ELR (cell line): Measurements from ENCODE around the gene RNASE8.

Source experiments
- DNase-seq: peaks from one replicate; pipeline ENCODE4 v3.0.0-alpha.2; 2015; ENCODE audit warnings: low read depth

RNASE8 gene

GRCh38 chr14:21053184-21054122 lies 4.2 kb upstream of the RNASE8 start:
- no peak for DNase-seq

- DNase-seq, result no peak
These were observed 3.4 kb upstream of the RNASE8 start for GRCh38 chr14:21054123-21054767.

DNA sequence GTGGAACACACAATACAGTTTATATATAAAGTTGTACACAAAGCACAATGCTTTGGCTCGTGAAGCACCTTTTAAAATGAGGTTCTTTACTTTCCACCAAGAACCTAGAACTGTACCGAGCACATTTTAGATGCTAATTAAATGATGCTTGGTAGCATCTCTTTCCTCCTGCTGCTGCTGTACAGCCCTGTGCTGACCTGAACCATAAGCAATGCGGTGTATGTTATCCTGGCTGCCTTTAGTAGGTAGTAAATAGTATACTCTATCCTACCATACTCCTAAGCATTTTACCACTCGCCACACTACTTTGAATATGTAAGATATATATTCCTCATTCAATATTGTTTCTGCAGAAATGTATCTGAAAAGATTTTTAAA lies 2.9 kb upstream of the RNASE8 start:
- DNase-seq, result no peak

- DNase-seq, result no peak
These were observed 2.0 kb upstream of the RNASE8 start for GRCh38 chr14:21055432-21056117.

DNA sequence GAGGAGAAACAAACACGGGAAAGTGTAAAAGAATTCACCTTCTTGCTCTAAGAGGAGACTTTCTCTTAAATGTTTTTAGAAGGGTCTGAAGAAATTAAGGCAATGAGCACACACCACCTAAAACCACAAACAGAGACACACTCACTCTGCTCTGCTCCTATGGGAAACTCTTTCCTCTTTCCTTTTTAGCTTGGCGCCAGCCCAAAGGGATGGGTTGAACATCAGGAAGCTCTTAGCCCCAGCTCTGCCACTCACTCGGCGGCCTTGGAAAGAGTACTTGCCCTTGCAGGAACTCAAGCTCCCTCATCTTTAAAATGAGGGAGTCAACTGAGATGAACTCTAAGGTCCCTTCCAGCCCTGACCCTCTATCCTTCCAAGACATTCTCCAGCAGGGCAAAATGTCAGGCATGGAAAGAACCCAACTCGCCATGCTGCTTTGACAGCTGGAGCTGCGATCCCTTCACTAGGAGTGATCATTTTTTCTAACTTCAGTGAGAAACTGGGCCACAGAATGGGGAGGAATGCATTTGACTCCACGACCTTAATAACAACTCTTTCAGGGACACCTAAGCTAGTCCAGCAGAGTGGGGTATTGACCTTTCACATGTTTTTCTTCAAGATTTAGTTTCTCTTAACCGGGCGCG lies 980 bp upstream of the RNASE8 start:
- DNase-seq, result peak; percentile 23

GRCh38 chr14:21058903-21059302 lies 1.3 kb downstream of the RNASE8 start:
- DNase-seq, result no peak

GRCh38 chr14:21059842-21060613 lies 2.4 kb downstream of the RNASE8 start:
- peak; percentile 11 for DNase-seq

DNA sequence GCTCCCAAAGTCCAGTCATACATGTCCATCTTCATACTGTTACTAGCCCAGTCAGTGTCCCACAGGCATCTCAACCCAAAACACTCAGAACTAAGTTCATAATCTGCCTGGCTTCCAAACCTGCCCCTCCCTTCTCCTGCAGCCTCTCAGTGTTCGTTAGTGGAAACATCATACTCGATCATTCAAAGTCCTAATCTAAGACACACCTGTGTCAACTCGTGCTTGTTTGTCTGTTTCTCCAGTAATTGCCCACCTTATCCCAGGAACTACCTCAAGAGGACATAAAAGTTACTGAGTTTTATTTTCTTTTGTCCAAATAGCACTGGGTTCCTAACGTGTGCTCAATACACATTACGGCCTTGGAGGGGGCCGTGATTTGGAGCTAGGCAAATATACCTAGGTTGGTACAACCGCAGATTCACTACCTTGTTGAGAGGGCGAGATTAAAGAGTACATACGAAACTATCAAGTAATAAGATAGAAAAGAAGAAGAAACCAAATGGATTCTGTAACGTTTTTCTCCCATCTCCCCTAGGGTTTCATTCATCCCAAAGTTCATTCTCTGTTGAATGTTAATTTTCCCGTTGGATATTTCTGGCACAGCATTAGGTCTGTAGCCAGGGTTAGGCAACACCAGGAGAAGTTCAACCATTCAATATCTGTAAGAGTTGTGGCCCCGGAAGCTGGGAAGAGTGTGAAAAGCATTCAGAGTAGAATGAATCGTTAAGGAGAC lies 3.2 kb downstream of the RNASE8 start:
- no peak for DNase-seq

DNA sequence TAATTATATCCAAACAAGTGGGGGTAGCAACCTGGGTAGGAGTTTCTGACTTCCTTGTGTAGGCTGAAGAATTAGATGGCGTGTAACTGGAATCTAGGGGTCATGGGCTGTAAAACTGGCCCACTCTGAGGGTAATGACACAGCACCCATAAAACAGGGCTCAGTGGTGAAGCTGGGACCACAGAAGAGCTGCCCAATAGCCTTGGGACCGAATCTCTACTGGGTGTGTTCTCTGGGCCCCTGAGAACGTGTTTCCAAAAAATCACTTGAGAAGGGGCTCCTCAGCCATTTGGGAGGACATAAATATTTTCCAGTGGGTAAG lies 3.7 kb downstream of the RNASE8 start:
- no peak for DNase-seq

- DNase-seq, result peak; percentile 75
These were observed 5.9 kb downstream of the RNASE8 start for GRCh38 chr14:21063479-21063878.

GRCh38 chr14:21066882-21067502 lies 9.4 kb downstream of the RNASE8 start:
- DNase-seq, result peak; percentile 31

GRCh38 chr14:21068521-21069387 lies 11.1 kb downstream of the RNASE8 start:
- DNase-seq, result peak; percentile 74

GRCh38 chr14:21069388-21070082 lies 11.9 kb downstream of the RNASE8 start:
- DNase-seq, result peak; percentile 51

GRCh38 chr14:21070083-21070609 lies 12.5 kb downstream of the RNASE8 start, which contains the start of gene ARHGEF40:
Gene ARHGEF40 (plus strand): TSS chr14:21070304. CDS start chr14:21070397, 93 bp downstream.
- peak; percentile 57 for DNase-seq

- DNase-seq, result peak; percentile 50
These were observed 13.1 kb downstream of the RNASE8 start for GRCh38 chr14:21070610-21071224.

GRCh38 chr14:21071225-21072030 lies 13.8 kb downstream of the RNASE8 start:
- DNase-seq, result peak; percentile 87

DNA sequence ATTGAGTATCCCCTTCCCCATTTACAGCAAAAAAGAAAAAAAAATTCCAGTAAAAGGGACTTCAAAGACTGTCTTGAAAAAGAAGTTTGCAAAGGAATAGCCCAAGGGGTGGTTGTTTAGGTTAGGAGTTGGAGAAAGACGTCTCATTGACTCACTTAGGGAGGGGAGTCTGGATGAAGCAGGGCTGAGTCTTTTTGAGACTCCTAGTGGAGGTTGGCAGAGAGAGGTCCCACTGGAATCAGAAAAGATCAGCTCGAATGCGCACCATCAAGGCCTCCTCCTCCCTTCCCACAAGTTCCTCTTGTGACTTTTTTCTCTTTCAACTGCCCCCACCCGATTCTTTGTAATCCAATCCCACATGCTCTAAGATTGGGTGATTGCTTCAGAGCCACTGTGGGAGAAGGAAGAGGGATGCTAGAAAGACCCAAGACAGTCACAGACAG lies 14.4 kb downstream of the RNASE8 start:
- DNase-seq, result peak; percentile 74
